PC-9 (cell line): ENCODE data around the gene SHC2. TPM values are rescaled to one million over a fixed set of nuclear protein-coding genes. Genes with fewer than 3 reads are reported as not detected.

Experiments
- BruUV-seq: library from RNA; stranded (reverse); fragments of 400-500 nt; replicated peaks from 2 replicates; lab custom pipeline; 2021; lab: Mats Ljungman, UMichigan
- CTCF ChIA-PET: fragments of 300-600 bp; sonication (Branson Sonifier 250); formaldehyde crosslinking; loops from one replicate; lab custom pipeline; 2022; ENCODE audit warnings: antibody characterized with exemption; lab: Charles Lee
- POLR2A ChIA-PET: fragments of 300-600 bp; sonication (Branson Sonifier 250); formaldehyde crosslinking; loops from one replicate; lab custom pipeline; 2022; ENCODE audit warnings: antibody characterized with exemption; ENCODE audit not compliant: unreplicated experiment; lab: Charles Lee
- DNase-seq, 2 experiments: peaks; one replicate each; pipeline versions ENCODE4 v3.0.0 to v3.0.0-alpha.2; 2015 to 2022; ENCODE audit warnings: mixed read lengths in 1 of 2
- H2AFZ ChIP-seq: fragments of 200-600 bp; sonication (generic); 2 replicates; pipeline ENCODE4 v1.8.1; 2017; ENCODE audit warnings: antibody characterized with exemption
- H3F3A ChIP-seq: fragments of 200-600 bp; sonication (generic); 2 replicates; pipeline ENCODE4 v1.8.1; 2017; ENCODE audit warnings: antibody characterized with exemption, mild to moderate bottlenecking, low read depth; ENCODE audit not compliant: insufficient read depth
- H3K27ac ChIP-seq: fragments of 200-600 bp; sonication (generic); 2 replicates; pipeline ENCODE4 v1.6.1; 2016; ENCODE audit warnings: mixed run types
- H3K27me3 ChIP-seq: fragments of 200-600 bp; sonication (generic); 2 replicates; pipeline ENCODE4 v1.6.1; 2016; ENCODE audit warnings: low read depth, mixed run types; ENCODE audit not compliant: insufficient read depth
- H3K36me3 ChIP-seq: fragments of 200-600 bp; sonication (generic); 2 replicates; pipeline ENCODE4 v1.6.1; 2016; ENCODE audit warnings: low read depth, mixed run types
- H3K4me1 ChIP-seq: fragments of 200-600 bp; sonication (generic); replicated peaks from 2 replicates; pipeline ENCODE4 v1.6.1; 2016; ENCODE audit warnings: mixed run types; ENCODE audit not compliant: insufficient read depth
- H3K4me2 ChIP-seq: fragments of 200-600 bp; sonication (generic); 2 replicates; pipeline ENCODE4 v1.6.1; 2017; ENCODE audit warnings: mixed run types
- H3K4me3 ChIP-seq: fragments of 200-600 bp; sonication (generic); 2 replicates; pipeline ENCODE4 v1.6.1; 2016; ENCODE audit warnings: mixed run types
- H3K79me2 ChIP-seq: fragments of 200-600 bp; sonication (generic); 2 replicates; pipeline ENCODE4 v1.6.1; 2017; ENCODE audit warnings: low read depth, mixed run types
- H3K9me2 ChIP-seq: fragments of 200-600 bp; sonication (generic); 2 replicates; pipeline ENCODE4 v1.8.1; 2017; ENCODE audit warnings: mild to moderate bottlenecking; ENCODE audit not compliant: insufficient read depth
- H3K9me3 ChIP-seq: fragments of 200-600 bp; sonication (generic); 2 replicates; pipeline ENCODE4 v1.8.1; 2016; ENCODE audit warnings: low read depth; ENCODE audit not compliant: insufficient read depth
- H4K20me1 ChIP-seq: fragments of 200-600 bp; sonication (generic); 2 replicates; pipeline ENCODE4 v1.8.1; 2017; ENCODE audit not compliant: insufficient read depth
- EZH2 ChIP-seq: fragments of 200-600 bp; sonication (generic); IDR thresholded peaks from 2 replicates; pipeline ENCODE4 v1.8.0; 2017; ENCODE audit warnings: antibody characterized with exemption, low read depth
- intact Hi-C: fragments of 100-400 bp; cut with micrococcal nuclease; formaldehyde crosslinking; loops from one replicate; pipeline ENCODE4 v1.10.0; 2022; ENCODE audit not compliant: unreplicated experiment
- total RNA-seq: library from RNA; stranded (reverse); gene quantifications from 2 replicates; pipeline ENCODE4 v1.2.3, GENCODE V29; 2021
- TF ChIP-seq, protein P1 (sequence below): fragments of 200-600 bp; sonication (generic); conservative IDR thresholded peaks from 2 replicates; pipeline ENCODE4 v1.6.1; 2017; ENCODE audit warnings: mixed run types, antibody characterized with exemption, mild to moderate bottlenecking, moderate library complexity

Gene SHC2
- total RNA-seq, 1 experiment from 2014 or later = 0.70 TPM

GRCh38 chr19:401866-402511 is 58.8 kb downstream of the SHC2 start:
- intact Hi-C loops = no loop called here
- POLR2A ChIA-PET = no interaction called here

DNA sequence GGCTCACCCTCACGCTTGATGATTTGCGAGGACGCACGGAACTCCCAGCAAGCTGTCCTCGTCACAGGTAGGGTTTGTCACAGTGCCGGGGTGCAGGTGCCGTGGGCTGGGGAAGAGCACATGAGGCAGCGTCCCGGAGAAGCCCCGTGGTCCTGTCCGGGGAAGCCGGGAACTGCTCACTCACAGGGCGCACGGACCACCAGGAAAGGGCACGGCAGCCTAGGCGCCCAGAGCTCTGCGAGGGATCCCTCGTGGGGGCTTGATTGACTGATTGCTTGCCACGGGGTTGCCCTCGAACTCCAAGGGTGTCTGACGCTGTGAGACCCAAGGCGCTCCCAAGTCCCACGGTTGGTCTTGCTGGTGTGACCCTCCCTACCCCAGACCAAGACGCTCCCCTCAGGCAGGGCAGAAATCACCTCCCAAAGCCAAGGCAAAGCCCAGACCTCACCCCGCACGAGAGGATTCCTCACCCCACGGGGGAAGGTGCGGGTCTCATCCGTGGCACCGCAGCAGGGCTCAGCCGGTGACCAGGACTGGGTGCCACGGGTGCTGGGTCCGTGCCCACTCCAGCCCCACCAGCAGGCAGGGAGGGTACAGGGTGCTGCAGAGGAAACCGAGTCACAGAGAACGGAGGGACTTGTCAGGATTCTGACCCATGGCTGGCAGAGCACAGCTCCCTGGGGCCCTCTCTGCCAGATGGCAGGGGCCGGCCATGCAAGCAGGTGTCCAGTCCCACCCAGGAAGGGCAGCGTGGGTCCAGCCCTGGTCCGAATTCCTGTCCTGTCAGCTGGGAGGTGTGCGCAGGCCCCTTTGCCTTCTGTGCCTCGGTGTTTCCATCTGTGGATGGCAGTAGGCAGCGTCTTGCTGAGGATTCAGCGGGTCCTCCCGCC is 59.6 kb downstream of the SHC2 start:
- no peak overlapping the region for H2AFZ ChIP-seq
- no peak overlapping the region for H3K4me2 ChIP-seq
- no peaks in the 10 kb centered on the region for H3K79me2 ChIP-seq
- no peaks in the 10 kb centered on the region for H3K9me3 ChIP-seq
- intact Hi-C loops = no loop called here
- H3K9me2 ChIP-seq = no peaks in the 10 kb centered on the region
- no peak overlapping the region for H3K4me3 ChIP-seq
- TF ChIP-seq EZH2 = no peak
- TF ChIP-seq, protein P1, sequence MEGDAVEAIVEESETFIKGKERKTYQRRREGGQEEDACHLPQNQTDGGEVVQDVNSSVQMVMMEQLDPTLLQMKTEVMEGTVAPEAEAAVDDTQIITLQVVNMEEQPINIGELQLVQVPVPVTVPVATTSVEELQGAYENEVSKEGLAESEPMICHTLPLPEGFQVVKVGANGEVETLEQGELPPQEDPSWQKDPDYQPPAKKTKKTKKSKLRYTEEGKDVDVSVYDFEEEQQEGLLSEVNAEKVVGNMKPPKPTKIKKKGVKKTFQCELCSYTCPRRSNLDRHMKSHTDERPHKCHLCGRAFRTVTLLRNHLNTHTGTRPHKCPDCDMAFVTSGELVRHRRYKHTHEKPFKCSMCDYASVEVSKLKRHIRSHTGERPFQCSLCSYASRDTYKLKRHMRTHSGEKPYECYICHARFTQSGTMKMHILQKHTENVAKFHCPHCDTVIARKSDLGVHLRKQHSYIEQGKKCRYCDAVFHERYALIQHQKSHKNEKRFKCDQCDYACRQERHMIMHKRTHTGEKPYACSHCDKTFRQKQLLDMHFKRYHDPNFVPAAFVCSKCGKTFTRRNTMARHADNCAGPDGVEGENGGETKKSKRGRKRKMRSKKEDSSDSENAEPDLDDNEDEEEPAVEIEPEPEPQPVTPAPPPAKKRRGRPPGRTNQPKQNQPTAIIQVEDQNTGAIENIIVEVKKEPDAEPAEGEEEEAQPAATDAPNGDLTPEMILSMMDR = no peak
- peaks cover 22% of the 10 kb centered on the region for H3K27me3 ChIP-seq
- BruUV-seq = no TSS peak
- no peaks in the 10 kb centered on the region for H4K20me1 ChIP-seq
- H3K4me1 ChIP-seq = no peaks in the 10 kb centered on the region
- POLR2A ChIA-PET = no interaction called here
- CTCF ChIA-PET = no interaction called here
- H3K27ac ChIP-seq = no peak overlapping the region
- no peaks in the 10 kb centered on the region; the same call in 1 of the 2 replicates for H3F3A ChIP-seq
- DNase-seq = no peak
- H3K36me3 ChIP-seq = no peaks in the 10 kb centered on the region

More at GRCh38 chr19:401866-402511, 58.8 kb downstream of the SHC2 start:
- Histone ChIP-seq H4K20me1 (no peaks in the 10 kb centered on the region), H3K4me3 (no peak overlapping the region), H3K36me3 (no peaks in the 10 kb centered on the region), H3K9me2 (no peaks in the 10 kb centered on the region), H3K9me3 (no peaks in the 10 kb centered on the region), H3K79me2 (no peaks in the 10 kb centered on the region), H3F3A (no peaks in the 10 kb centered on the region; the same call in 1 of the 2 replicates), H3K4me2 (no peak overlapping the region), H3K27ac (no peak overlapping the region), H2AFZ (no peak overlapping the region), H3K27me3 (peaks cover 19% of the 10 kb centered on the region), H3K4me1 (no peaks in the 10 kb centered on the region)
- TF ChIP-seq, protein P1 = no peak
- TF ChIP-seq EZH2 = no peak
- CTCF ChIA-PET = no interaction called here
- no TSS peak for BruUV-seq
- DNase-seq = no peak

DNA sequence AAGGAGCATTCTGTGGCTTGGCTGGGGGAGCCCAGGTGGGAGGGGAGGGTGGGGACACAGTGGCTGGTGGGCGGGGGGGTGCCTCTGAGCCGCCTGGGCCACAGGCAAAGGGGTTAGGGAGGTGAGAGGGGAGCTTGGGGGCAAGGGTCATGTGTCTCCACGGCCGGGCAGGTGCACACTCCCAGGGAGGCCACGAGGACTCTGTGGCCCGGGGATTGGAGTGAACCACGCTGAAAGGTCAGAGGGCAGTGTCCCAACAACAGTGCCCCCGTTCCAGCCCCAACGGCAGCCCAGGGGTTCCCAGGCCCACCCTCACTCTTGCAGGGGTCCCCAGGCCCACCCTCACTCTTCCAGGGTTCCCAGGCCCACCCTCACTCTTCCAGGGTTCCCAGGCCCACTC is 61.5 kb downstream of the SHC2 start:
- no peak overlapping the region for H2AFZ ChIP-seq
- TF ChIP-seq, protein P1 = no peak
- no peak for TF ChIP-seq EZH2
- POLR2A ChIA-PET = no interaction called here

More for the DNA sequence above, 61.5 kb downstream of the SHC2 start:
- DNase-seq = no peak
- Histone ChIP-seq H3F3A (no peaks in the 10 kb centered on the region; the same call in 1 of the 2 replicates), H3K4me2 (no peak overlapping the region), H3K27ac (no peak overlapping the region), H4K20me1 (no peaks in the 10 kb centered on the region), H3K4me3 (no peak overlapping the region), H3K36me3 (no peaks in the 10 kb centered on the region), H3K79me2 (no peaks in the 10 kb centered on the region), H3K27me3 (peaks cover 22% of the 10 kb centered on the region), H3K9me2 (no peaks in the 10 kb centered on the region), H3K9me3 (no peaks in the 10 kb centered on the region), H3K4me1 (no peaks in the 10 kb centered on the region)
- intact Hi-C loops = no loop called here
- CTCF ChIA-PET = no interaction called here
- BruUV-seq = no TSS peak
